ENCODE results near the gene ZFP36L2. TPM values are rescaled to one million over a fixed set of nuclear protein-coding genes. Genes with fewer than 3 reads are reported as not detected.
A peak's percentile ranks its signal among the peaks of the same experiment; 100 is the strongest.

Gene ZFP36L2
- total and polyA plus RNA-seq, 2 donors (not counting 1 experiment from before 2014, with no cell fraction given) = 94.9 to 482 TPM

GRCh38 chr2:43238176-43238575 is 11.8 kb upstream of the ZFP36L2 start:
- intact Hi-C loops (cut with micrococcal nuclease) = no loop called here
- no peaks in the 10 kb centered on the region for H3K27me3 Mint-ChIP-seq
- DNase-seq (no peak), ATAC-seq (ENCODE audit: low read depth) (no peak)
- Histone ChIP-seq H3K9ac (ENCODE audit: low read length) (no peak overlapping the region), H2AFZ (ENCODE audit: insufficient read depth, low read depth, low read length, poor library complexity, severe bottlenecking) (no peak overlapping the region), H3K36me3 (replicated peaks in 1 of 2; ENCODE audit: control extremely low read depth in 1 of 2, control insufficient read depth in 1 of 2, extremely low read depth in 1 of 2, insufficient read depth in 2 of 2, low read length in 1 of 2) (no peaks in the 10 kb centered on the region), H4K20me1 (ENCODE audit: control insufficient read depth, insufficient read depth, low read length, poor library complexity, severe bottlenecking) (no peaks in the 10 kb centered on the region), H3K27ac (ENCODE audit: low read length in 2 of 2) (peak overlapping the region in 1 of 2 donors; percentile 43), H3K9me3 (ENCODE audit: control extremely low read depth in 1 of 3, control insufficient read depth in 2 of 3, insufficient read depth in 1 of 3, low read length in 2 of 3) (no peaks in the 10 kb centered on the region), H3K27me3 (replicated peaks in 1 of 4; ENCODE audit: control extremely low read depth in 1 of 4, control insufficient read depth in 3 of 4, insufficient read depth in 4 of 4, low read length in 3 of 4) (no peaks in the 10 kb centered on the region), H3K4me3 (ENCODE audit: control extremely low read depth in 1 of 5, extremely low read depth in 1 of 5, insufficient read depth in 1 of 5, low read depth in 2 of 5, low read length in 4 of 5) (no peak overlapping the region), H3K4me1 (ENCODE audit: control insufficient read depth in 2 of 2, insufficient read depth in 2 of 2, low read length in 2 of 2) (peaks cover 40 to 52% of the 10 kb centered on the region in 2 donors), H3K79me2 (ENCODE audit: control insufficient read depth, insufficient read depth, low read length) (no peaks in the 10 kb centered on the region), H3K4me2 (replicated peaks; ENCODE audit: low read depth, low read length, poor library complexity, severe bottlenecking) (no peak overlapping the region)
- H3K27ac Mint-ChIP-seq = peak overlapping the region; percentile 82
- peaks cover 2% of the 10 kb centered on the region for H3K9me3 Mint-ChIP-seq (ENCODE audit: insufficient read depth)
- ChIA-PET POLR2A (no interaction called here), CTCF (interaction anchor here (0.7 to 5.0 kb wide), 4 partner anchors 9 to 292 kb away, joined by 3 to 51 read pairs (median 4); no protein-coding TSS in a partner anchor)
- H3K4me1 Mint-ChIP-seq = peaks cover 61% of the 10 kb centered on the region
- TF ChIP-seq EZH2 (IDR thresholded peaks at IDR 0.05; ENCODE audit: borderline replicate concordance, insufficient read depth, low read depth, low read length, poor library complexity, severe bottlenecking) = no peak
- TF ChIP-seq CTCF (IDR thresholded peaks at IDR 0.05) = no peak
- peak overlapping the region; percentile 49 for H3K4me3 Mint-ChIP-seq

- no peaks in the 10 kb centered on the region for H4K20me1 ChIP-seq (ENCODE audit: control insufficient read depth, insufficient read depth, low read length, poor library complexity, severe bottlenecking)
- H3K79me2 ChIP-seq (ENCODE audit: control insufficient read depth, insufficient read depth, low read length) = peaks cover 9% of the 10 kb centered on the region
- H3K4me1 ChIP-seq (ENCODE audit: control insufficient read depth in 2 of 2, insufficient read depth in 2 of 2, low read length in 2 of 2) = peaks cover 37 to 61% of the 10 kb centered on the region in 2 donors
- 65% methylated on average over 8 of the region's 9 CpGs for WGBS (ENCODE audit: insufficient coverage)
- CTCF ChIA-PET = interaction anchor here (0.9 to 20.9 kb wide), 6 partner anchors 9 to 286 kb away, joined by 3 to 650 read pairs (median 3); no protein-coding TSS in a partner anchor
- ATAC-seq (ENCODE audit: low read depth) (no peak), DNase-seq (peak; percentile 28)
- H3K36me3 ChIP-seq (replicated peaks in 1 of 2; ENCODE audit: control extremely low read depth in 1 of 2, control insufficient read depth in 1 of 2, extremely low read depth in 1 of 2, insufficient read depth in 2 of 2, low read length in 1 of 2) = peaks cover 0 to 16% of the 10 kb centered on the region in 2 experiments
- no peaks in the 10 kb centered on the region for H3K9me3 ChIP-seq (ENCODE audit: control extremely low read depth in 1 of 3, control insufficient read depth in 2 of 3, insufficient read depth in 1 of 3, low read length in 2 of 3)
- Mint-ChIP-seq H3K4me1 (peaks cover 64% of the 10 kb centered on the region), H3K27ac (peak overlapping the region; percentile 89), H3K4me3 (peak overlapping the region; percentile 41), H3K27me3 (no peaks in the 10 kb centered on the region), H3K9me3 (ENCODE audit: insufficient read depth) (peaks cover 2% of the 10 kb centered on the region)
- TF ChIP-seq CTCF (IDR thresholded peaks at IDR 0.05) (no peak), EZH2 (IDR thresholded peaks at IDR 0.05; ENCODE audit: borderline replicate concordance, insufficient read depth, low read depth, low read length, poor library complexity, severe bottlenecking) (no peak)
- no peaks in the 10 kb centered on the region for H3K27me3 ChIP-seq (replicated peaks in 1 of 4; ENCODE audit: control extremely low read depth in 1 of 4, control insufficient read depth in 3 of 4, insufficient read depth in 4 of 4, low read length in 3 of 4)
- peak overlapping the region in 1 of 2 donors; percentile 38 for H3K27ac ChIP-seq (ENCODE audit: low read length in 2 of 2)
- no peak overlapping the region for H2AFZ ChIP-seq (ENCODE audit: insufficient read depth, low read depth, low read length, poor library complexity, severe bottlenecking)
- peak overlapping the region; percentile 10 for H3K9ac ChIP-seq (ENCODE audit: low read length)
- H3K4me3 ChIP-seq (ENCODE audit: control extremely low read depth in 1 of 5, extremely low read depth in 1 of 5, insufficient read depth in 1 of 5, low read depth in 2 of 5, low read length in 4 of 5) = peak overlapping the region in 1 of 5 experiments; percentile 15
- peak overlapping the region; percentile 53 for H3K4me2 ChIP-seq (replicated peaks; ENCODE audit: low read depth, low read length, poor library complexity, severe bottlenecking)
- intact Hi-C loops (cut with micrococcal nuclease) = no loop called here
- POLR2A ChIA-PET = no interaction called here
Observed at GRCh38 chr2:43233218-43234212, 7.1 kb upstream of the ZFP36L2 start.
